Measurements from ENCODE around the gene MRPL4. TPM values are rescaled to one million over a fixed set of nuclear protein-coding genes. Genes with fewer than 3 reads are reported as not detected.

Gene MRPL4
- polyA plus RNA-seq, 1 donor (not counting 4 experiments of a cell fraction or from before 2014, with no cell fraction given) = 29.4 TPM

GRCh38 chr19:10294368-10294697 is 42.3 kb downstream of the MRPL4 start:
- H3K4me1 ChIP-seq (ENCODE audit: control insufficient read depth, extremely low read depth, insufficient read depth, low read length) = peaks cover 19% of the 10 kb centered on the region
- no peaks in the 10 kb centered on the region for H3K79me2 ChIP-seq (ENCODE audit: control insufficient read depth, insufficient read depth, low read length)
- no peaks in the 10 kb centered on the region for H3K9me3 ChIP-seq (ENCODE audit: control insufficient read depth, low read depth, low read length)
- H2AFZ ChIP-seq (ENCODE audit: control insufficient read depth, low read length) = no peak overlapping the region
- no peak overlapping the region for H3K4me2 ChIP-seq (ENCODE audit: control insufficient read depth, extremely low read depth, insufficient read depth, low read depth, low read length)
- H3K4me3 ChIP-seq (ENCODE audit: control insufficient read depth in 2 of 3, extremely low read depth in 1 of 3, insufficient read depth in 2 of 3, low read depth in 1 of 3, low read length in 3 of 3) = no peak overlapping the region
- FAIRE-seq (no peak), DNase-seq (ENCODE audit: low read depth, low spot score) (no peak)
- no peaks in the 10 kb centered on the region for H3K9me1 ChIP-seq (ENCODE audit: control insufficient read depth, extremely low read depth, insufficient read depth, low read length)
- no peaks in the 10 kb centered on the region for H3K36me3 ChIP-seq (ENCODE audit: control insufficient read depth in 2 of 2, extremely low read depth in 1 of 2, insufficient read depth in 2 of 2, low read length in 2 of 2)
- H3K27ac ChIP-seq (ENCODE audit: control insufficient read depth, insufficient read depth, low read length) = no peak overlapping the region
- dilution Hi-C loops (cut with MboI; ENCODE audit: extremely low pct_ligation_motif_present, low sequenced_read_pairs) = no loop called here
- H4K20me1 ChIP-seq (ENCODE audit: control insufficient read depth, extremely low read depth, insufficient read depth, low read length) = no peaks in the 10 kb centered on the region
- H3K27me3 ChIP-seq (ENCODE audit: control insufficient read depth, extremely low read depth, insufficient read depth, low read length) = peaks cover 74% of the 10 kb centered on the region
- peak; percentile 46 for TF ChIP-seq EZH2 (IDR thresholded peaks at IDR 0.05; ENCODE audit: low read length)
- TF ChIP-seq, protein P1, sequence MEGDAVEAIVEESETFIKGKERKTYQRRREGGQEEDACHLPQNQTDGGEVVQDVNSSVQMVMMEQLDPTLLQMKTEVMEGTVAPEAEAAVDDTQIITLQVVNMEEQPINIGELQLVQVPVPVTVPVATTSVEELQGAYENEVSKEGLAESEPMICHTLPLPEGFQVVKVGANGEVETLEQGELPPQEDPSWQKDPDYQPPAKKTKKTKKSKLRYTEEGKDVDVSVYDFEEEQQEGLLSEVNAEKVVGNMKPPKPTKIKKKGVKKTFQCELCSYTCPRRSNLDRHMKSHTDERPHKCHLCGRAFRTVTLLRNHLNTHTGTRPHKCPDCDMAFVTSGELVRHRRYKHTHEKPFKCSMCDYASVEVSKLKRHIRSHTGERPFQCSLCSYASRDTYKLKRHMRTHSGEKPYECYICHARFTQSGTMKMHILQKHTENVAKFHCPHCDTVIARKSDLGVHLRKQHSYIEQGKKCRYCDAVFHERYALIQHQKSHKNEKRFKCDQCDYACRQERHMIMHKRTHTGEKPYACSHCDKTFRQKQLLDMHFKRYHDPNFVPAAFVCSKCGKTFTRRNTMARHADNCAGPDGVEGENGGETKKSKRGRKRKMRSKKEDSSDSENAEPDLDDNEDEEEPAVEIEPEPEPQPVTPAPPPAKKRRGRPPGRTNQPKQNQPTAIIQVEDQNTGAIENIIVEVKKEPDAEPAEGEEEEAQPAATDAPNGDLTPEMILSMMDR (optimal IDR thresholded peaks at IDR 0.05 in 1 of 3, IDR thresholded peaks at IDR 0.05 in 1 of 3, conservative IDR thresholded peaks at IDR 0.05 in 1 of 3; ENCODE audit: extremely low read depth in 1 of 3, insufficient read depth in 2 of 3, low read length in 3 of 3) = peak in 1 of 3 experiments; percentile 39
- H3K9ac ChIP-seq (ENCODE audit: control insufficient read depth, extremely low read depth, insufficient read depth, low read length) = no peak overlapping the region

DNA sequence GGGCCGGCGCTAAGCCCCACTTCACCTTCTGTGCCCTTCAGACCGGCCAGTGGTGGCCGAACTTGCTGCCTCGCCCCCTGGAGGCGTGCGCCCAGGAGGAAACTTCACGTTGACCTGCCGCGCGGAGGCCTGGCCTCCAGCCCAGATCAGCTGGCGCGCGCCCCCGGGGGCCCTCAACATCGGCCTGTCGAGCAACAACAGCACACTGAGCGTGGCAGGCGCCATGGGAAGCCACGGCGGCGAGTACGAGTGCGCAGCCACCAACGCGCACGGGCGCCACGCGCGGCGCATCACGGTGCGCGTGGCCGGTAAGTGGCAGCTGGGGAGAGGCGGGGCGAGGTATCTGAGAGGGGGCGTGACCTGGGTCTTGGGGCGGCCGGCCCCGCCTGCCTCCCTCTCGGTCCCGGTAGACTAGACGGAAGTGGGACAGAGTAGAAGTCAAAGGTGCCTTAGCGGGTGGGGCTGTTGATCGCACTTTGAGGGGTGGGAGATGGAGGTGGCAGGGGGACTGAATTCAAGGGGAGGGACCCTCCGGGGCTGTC is 43.4 kb downstream of the MRPL4 start:
- no peaks in the 10 kb centered on the region for H3K36me3 ChIP-seq (ENCODE audit: control insufficient read depth in 2 of 2, extremely low read depth in 1 of 2, insufficient read depth in 2 of 2, low read length in 2 of 2)
- no peak overlapping the region for H2AFZ ChIP-seq (ENCODE audit: control insufficient read depth, low read length)
- no peaks in the 10 kb centered on the region for H3K9me3 ChIP-seq (ENCODE audit: control insufficient read depth, low read depth, low read length)
- no peak overlapping the region for H3K27ac ChIP-seq (ENCODE audit: control insufficient read depth, insufficient read depth, low read length)
- H3K4me3 ChIP-seq (ENCODE audit: control insufficient read depth in 2 of 3, extremely low read depth in 1 of 3, insufficient read depth in 2 of 3, low read depth in 1 of 3, low read length in 3 of 3) = peak overlapping the region in 1 of 3 experiments; percentile 26
- TF ChIP-seq, protein P1 (optimal IDR thresholded peaks at IDR 0.05 in 1 of 3, IDR thresholded peaks at IDR 0.05 in 1 of 3, conservative IDR thresholded peaks at IDR 0.05 in 1 of 3; ENCODE audit: extremely low read depth in 1 of 3, insufficient read depth in 2 of 3, low read length in 3 of 3) = no peak
- TF ChIP-seq EZH2 (IDR thresholded peaks at IDR 0.05; ENCODE audit: low read length) = no peak
- H4K20me1 ChIP-seq (ENCODE audit: control insufficient read depth, extremely low read depth, insufficient read depth, low read length) = no peaks in the 10 kb centered on the region
- peak overlapping the region; percentile 45 for H3K4me2 ChIP-seq (ENCODE audit: control insufficient read depth, extremely low read depth, insufficient read depth, low read depth, low read length)
- no peak overlapping the region for H3K9ac ChIP-seq (ENCODE audit: control insufficient read depth, extremely low read depth, insufficient read depth, low read length)
- peaks cover 12% of the 10 kb centered on the region for H3K4me1 ChIP-seq (ENCODE audit: control insufficient read depth, extremely low read depth, insufficient read depth, low read length)
- no peaks in the 10 kb centered on the region for H3K9me1 ChIP-seq (ENCODE audit: control insufficient read depth, extremely low read depth, insufficient read depth, low read length)
- no peaks in the 10 kb centered on the region for H3K79me2 ChIP-seq (ENCODE audit: control insufficient read depth, insufficient read depth, low read length)
- peaks cover 65% of the 10 kb centered on the region for H3K27me3 ChIP-seq (ENCODE audit: control insufficient read depth, extremely low read depth, insufficient read depth, low read length)
- FAIRE-seq (no peak), DNase-seq (ENCODE audit: low read depth, low spot score) (no peak)
- dilution Hi-C loops (cut with MboI; ENCODE audit: extremely low pct_ligation_motif_present, low sequenced_read_pairs) = no loop called here
